C4-2B (cell line): ENCODE results near the gene MTFR1L.

Experiments used
- CTCF ChIP-seq: fragments of 450-650 bp; conservative IDR thresholded peaks from 2 replicates; pipeline ENCODE4 v1.5.1; 2017; ENCODE audit warnings: mild to moderate bottlenecking
- ZFX ChIP-seq: fragments of 450-650 bp; IDR thresholded peaks from 2 replicates; pipeline ENCODE4 v1.6.1; 2017

- no peak for TF ChIP-seq CTCF
- TF ChIP-seq ZFX: no peak
Measured at GRCh38 chr1:25847929-25848328, 28.2 kb downstream of the MTFR1L start.
